BLaER1 treated with 17β-estradiol and CSF1 and Interleukin-3, amounts not matched to agents 10 nM and 100 nM (cell line): ENCODE measurements around the gene STX2.
"Not testable (repeated sequence)": the region's sequence is repeated elsewhere in the genome, so short reads cannot be mapped to it uniquely, and the experiment has no call there.

Experiments used
- H3K27ac ChIP-seq, 11 experiments: shearing (Covaris generic); formaldehyde crosslinking; 2 replicates each; pipeline ENCODE4 v1.8.1; 2022
- H3K27me3 ChIP-seq, 11 experiments: shearing (Covaris generic); formaldehyde crosslinking; 2 replicates each; pipeline ENCODE4 v1.8.1; 2022
- H3K36me3 ChIP-seq, 11 experiments: shearing (Covaris generic); formaldehyde crosslinking; 2 replicates each; pipeline ENCODE4 v1.8.1; 2022
- H3K4me1 ChIP-seq, 10 experiments: shearing (Covaris generic); formaldehyde crosslinking; 2 replicates each; pipeline ENCODE4 v1.8.1; 2022
- H3K4me2 ChIP-seq, 11 experiments: shearing (Covaris generic); formaldehyde crosslinking; 2 replicates each; pipeline ENCODE4 v1.8.1; 2022
- H3K4me3 ChIP-seq, 10 experiments: shearing (Covaris generic); formaldehyde crosslinking; 2 replicates each; pipeline ENCODE4 v1.8.1; 2022
- H3K9ac ChIP-seq, 11 experiments: shearing (Covaris generic); formaldehyde crosslinking; 2 replicates each; pipeline ENCODE4 v1.8.1; 2022
- H3K9me3 ChIP-seq, 11 experiments: shearing (Covaris generic); formaldehyde crosslinking; replicated peaks in 1 of 11; 2 replicates each; pipeline ENCODE4 v1.8.1; 2022
- H4K20me1 ChIP-seq, 11 experiments: shearing (Covaris generic); formaldehyde crosslinking; 2 replicates each; pipeline ENCODE4 v1.8.1; 2022
- Cebpa-rat ChIP-seq, 11 experiments: shearing (Covaris generic); IDR thresholded peaks; 2 replicates each; pipeline ENCODE4 v1.8.1; 2022

The STX2 gene

GRCh38 chr12:130764475-130765185 lies 74.4 kb downstream of the STX2 start:
- no peak overlapping the region for H3K9ac ChIP-seq
- TF ChIP-seq Cebpa-rat (IDR thresholded peaks at IDR 0.05), result no peak
- no peak overlapping the region for H3K4me3 ChIP-seq
- H3K27ac ChIP-seq, result no peak overlapping the region
- peaks cover 0 to 18% (median 14%) of the 10 kb centered on the region in 11 experiments; a peak in 15 of 22 replicates for H3K9me3 ChIP-seq
- H3K36me3 ChIP-seq, result no peaks in the 10 kb centered on the region
- peaks cover 0 to 16% (median 10%) of the 10 kb centered on the region in 11 experiments; a peak in 10 of 22 replicates for H3K27me3 ChIP-seq
- H4K20me1 ChIP-seq, result peaks cover 0 to 19% (median 0%) of the 10 kb centered on the region in 11 experiments; a peak in 4 of 22 replicates
- H3K4me2 ChIP-seq, result no peak overlapping the region
- peaks cover 26 to 30% (median 28%) of the 10 kb centered on the region in 10 experiments for H3K4me1 ChIP-seq

- Histone ChIP-seq H3K9me3 (peaks cover 0 to 18% (median 14%) of the 10 kb centered on the region in 11 experiments; a peak in 15 of 22 replicates), H3K27ac (no peak overlapping the region), H3K4me2 (no peak overlapping the region), H4K20me1 (peaks cover 0 to 19% (median 0%) of the 10 kb centered on the region in 11 experiments; a peak in 4 of 22 replicates), H3K9ac (no peak overlapping the region), H3K27me3 (peaks cover 0 to 16% (median 10%) of the 10 kb centered on the region in 11 experiments; a peak in 10 of 22 replicates), H3K4me1 (peaks cover 29 to 32% (median 31%) of the 10 kb centered on the region in 10 experiments), H3K36me3 (no peaks in the 10 kb centered on the region), H3K4me3 (no peak overlapping the region)
- no peak for TF ChIP-seq Cebpa-rat (IDR thresholded peaks at IDR 0.05)
Observed at GRCh38 chr12:130764073-130764472, 75.0 kb downstream of the STX2 start.

- Histone ChIP-seq H3K36me3 (no peaks in the 10 kb centered on the region), H3K4me2 (peak overlapping the region; percentile 72 to 96 (median 78)), H3K9ac (0 out of 22 replicates have a peak overlapping the region, but pooled peaks of 2 of the 11 experiments have one; percentile 3 to 37), H3K4me1 (peaks cover 29 to 32% (median 31%) of the 10 kb centered on the region in 10 experiments), H3K9me3 (peaks cover 0 to 18% (median 14%) of the 10 kb centered on the region in 11 experiments; a peak in 15 of 22 replicates), H3K4me3 (peak overlapping the region in 1 of 10 experiments; percentile 13; a peak in 1 of 20 replicates), H3K27me3 (peaks cover 0 to 16% (median 10%) of the 10 kb centered on the region in 11 experiments; a peak in 10 of 22 replicates), H3K27ac (no peak overlapping the region), H4K20me1 (peaks cover 0 to 19% (median 0%) of the 10 kb centered on the region in 11 experiments; a peak in 4 of 22 replicates)
- TF ChIP-seq Cebpa-rat (IDR thresholded peaks at IDR 0.05), result no peak
Observed at GRCh38 chr12:130762319-130762675, 76.8 kb downstream of the STX2 start.

GRCh38 chr12:130761537-130762318 lies 77.3 kb downstream of the STX2 start:
- Histone ChIP-seq H3K4me1 (peaks cover 29 to 32% (median 31%) of the 10 kb centered on the region in 10 experiments), H3K4me2 (peak overlapping the region; percentile 72 to 96 (median 78)), H3K27me3 (peaks cover 0 to 16% (median 10%) of the 10 kb centered on the region in 11 experiments; a peak in 10 of 22 replicates), H3K9me3 (peaks cover 0 to 18% (median 14%) of the 10 kb centered on the region in 11 experiments; a peak in 15 of 22 replicates), H4K20me1 (peaks cover 0 to 19% (median 0%) of the 10 kb centered on the region in 11 experiments; a peak in 4 of 22 replicates), H3K4me3 (peak overlapping the region in 4 of 10 experiments; percentile 13 to 42 (median 30); a peak in 3 of 20 replicates), H3K27ac (no peak overlapping the region), H3K9ac (0 out of 22 replicates have a peak overlapping the region, but pooled peaks of 2 of the 11 experiments have one; percentile 3 to 37), H3K36me3 (no peaks in the 10 kb centered on the region)
- no peak for TF ChIP-seq Cebpa-rat (IDR thresholded peaks at IDR 0.05)

- Histone ChIP-seq H3K36me3 (no peaks in the 10 kb centered on the region), H3K4me3 (peak overlapping the region in 3 of 10 experiments; percentile 11 to 37 (median 16); a peak in 4 of 20 replicates), H3K9me3 (peaks cover 9 to 18% (median 16%) of the 10 kb centered on the region in 11 experiments), H3K9ac (no peak overlapping the region), H3K4me1 (peaks cover 0 to 17% (median under 1%) of the 10 kb centered on the region in 10 experiments; a peak in 10 of 20 replicates), H3K4me2 (peak overlapping the region in 1 of 11 experiments; percentile 1; a peak in 1 of 22 replicates), H4K20me1 (no peaks in the 10 kb centered on the region), H3K27ac (peak overlapping the region in 4 of 11 experiments; percentile 22 to 66 (median 48); a peak in 7 of 22 replicates), H3K27me3 (no peaks in the 10 kb centered on the region)
- TF ChIP-seq Cebpa-rat (IDR thresholded peaks at IDR 0.05), result no peak
Observed at GRCh38 chr12:130754234-130754901, 84.7 kb downstream of the STX2 start.

- no peaks in the 10 kb centered on the region for H4K20me1 ChIP-seq
- H3K9me3 ChIP-seq, result peaks cover 9 to 18% (median 16%) of the 10 kb centered on the region in 11 experiments
- H3K4me3 ChIP-seq, result no peak overlapping the region
- H3K27me3 ChIP-seq, result no peaks in the 10 kb centered on the region
- no peaks in the 10 kb centered on the region for H3K36me3 ChIP-seq
- H3K27ac ChIP-seq, result no peak overlapping the region
- peaks cover 0 to 16% (median 0%) of the 10 kb centered on the region in 10 experiments; a peak in 4 of 20 replicates for H3K4me1 ChIP-seq
- no peak overlapping the region for H3K4me2 ChIP-seq
- no peak overlapping the region for H3K9ac ChIP-seq
- no peak for TF ChIP-seq Cebpa-rat (IDR thresholded peaks at IDR 0.05)
Observed at GRCh38 chr12:130752692-130753230, 86.3 kb downstream of the STX2 start.

GRCh38 chr12:130752037-130752436 lies 87.0 kb downstream of the STX2 start:
- Histone ChIP-seq H3K4me2 (peak overlapping the region in 1 of 11 experiments; percentile 41; a peak in 1 of 22 replicates), H3K9me3 (peaks cover 9 to 18% (median 16%) of the 10 kb centered on the region in 11 experiments), H3K4me1 (peaks cover 0 to 16% (median 0%) of the 10 kb centered on the region in 10 experiments; a peak in 4 of 20 replicates)
- not testable (repeated sequence) for H3K36me3 ChIP-seq, H4K20me1 ChIP-seq, H3K9ac ChIP-seq, H3K27ac ChIP-seq, H3K27me3 ChIP-seq, H3K4me3 ChIP-seq

- TF ChIP-seq Cebpa-rat (IDR thresholded peaks at IDR 0.05), result no peak
- no peaks in the 10 kb centered on the region for H3K27me3 ChIP-seq
Observed at GRCh38 chr12:130748786-130749185, 90.3 kb downstream of the STX2 start.

More at GRCh38 chr12:130748786-130749185, 90.3 kb downstream of the STX2 start:
- no peaks in the 10 kb centered on the region for H4K20me1 ChIP-seq
- H3K4me3 ChIP-seq, result no peak overlapping the region
- peaks cover 0 to 1% (median 0%) of the 10 kb centered on the region in 11 experiments; a peak in 4 of 22 replicates for H3K9me3 ChIP-seq
- no peaks in the 10 kb centered on the region for H3K36me3 ChIP-seq
- H3K27ac ChIP-seq, result no peak overlapping the region
- peaks cover 0 to 8% (median 0%) of the 10 kb centered on the region in 10 experiments; a peak in 3 of 20 replicates for H3K4me1 ChIP-seq
- no peak overlapping the region for H3K4me2 ChIP-seq
- H3K9ac ChIP-seq, result no peak overlapping the region
